GM10266 (cell line): Measurements from ENCODE around the gene SOAT1.

Experiments
- DNase-seq: peaks from one replicate; pipeline ENCODE4 v3.0.0; 2012; ENCODE audit errors: extremely low spot score
- TF ChIP-seq, protein P1 (sequence below): IDR thresholded peaks from 2 replicates; pipeline ENCODE4 v1.5.1; 2012; ENCODE audit warnings: mild to moderate bottlenecking, low read depth; ENCODE audit not compliant: control insufficient read depth, insufficient read depth; ENCODE audit errors: missing control alignments

The SOAT1 gene

GRCh38 chr1:179321533-179322216 lies 28.1 kb downstream of the SOAT1 start:
- TF ChIP-seq, protein P1, sequence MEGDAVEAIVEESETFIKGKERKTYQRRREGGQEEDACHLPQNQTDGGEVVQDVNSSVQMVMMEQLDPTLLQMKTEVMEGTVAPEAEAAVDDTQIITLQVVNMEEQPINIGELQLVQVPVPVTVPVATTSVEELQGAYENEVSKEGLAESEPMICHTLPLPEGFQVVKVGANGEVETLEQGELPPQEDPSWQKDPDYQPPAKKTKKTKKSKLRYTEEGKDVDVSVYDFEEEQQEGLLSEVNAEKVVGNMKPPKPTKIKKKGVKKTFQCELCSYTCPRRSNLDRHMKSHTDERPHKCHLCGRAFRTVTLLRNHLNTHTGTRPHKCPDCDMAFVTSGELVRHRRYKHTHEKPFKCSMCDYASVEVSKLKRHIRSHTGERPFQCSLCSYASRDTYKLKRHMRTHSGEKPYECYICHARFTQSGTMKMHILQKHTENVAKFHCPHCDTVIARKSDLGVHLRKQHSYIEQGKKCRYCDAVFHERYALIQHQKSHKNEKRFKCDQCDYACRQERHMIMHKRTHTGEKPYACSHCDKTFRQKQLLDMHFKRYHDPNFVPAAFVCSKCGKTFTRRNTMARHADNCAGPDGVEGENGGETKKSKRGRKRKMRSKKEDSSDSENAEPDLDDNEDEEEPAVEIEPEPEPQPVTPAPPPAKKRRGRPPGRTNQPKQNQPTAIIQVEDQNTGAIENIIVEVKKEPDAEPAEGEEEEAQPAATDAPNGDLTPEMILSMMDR, result no peak

DNA sequence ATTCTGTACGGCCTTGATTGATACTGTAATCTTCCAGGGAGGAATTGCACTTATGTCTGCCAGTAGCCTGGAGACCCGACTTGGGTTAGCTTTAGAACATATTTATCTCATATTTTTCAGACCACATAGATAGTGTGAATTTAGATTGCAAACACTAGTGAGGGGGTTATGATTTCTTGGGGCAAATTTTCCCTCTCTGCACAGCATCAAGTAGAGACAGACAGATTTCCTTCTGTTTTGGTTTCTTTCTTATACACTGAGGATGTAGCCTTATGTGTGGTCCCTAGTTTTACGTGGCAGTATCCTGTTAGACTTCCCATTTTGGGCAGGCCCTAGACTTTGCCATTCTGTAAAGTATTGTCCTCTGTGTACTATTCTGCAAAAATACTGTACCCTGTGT lies 29.0 kb downstream of the SOAT1 start:
- DNase-seq, result no peak
- TF ChIP-seq, protein P1, result no peak

More at GRCh38 chr1:179321533-179322216, 28.1 kb downstream of the SOAT1 start:
- DNase-seq, result no peak

- DNase-seq, result no peak
- TF ChIP-seq, protein P1, result no peak
Observed at GRCh38 chr1:179323436-179323835, 29.8 kb downstream of the SOAT1 start.

- TF ChIP-seq, protein P1, result no peak
- DNase-seq, result no peak
Observed at GRCh38 chr1:179325836-179326235, 32.2 kb downstream of the SOAT1 start.

GRCh38 chr1:179326746-179327145 lies 33.1 kb downstream of the SOAT1 start:
- DNase-seq, result no peak
- TF ChIP-seq, protein P1, result no peak

GRCh38 chr1:179327196-179327595 lies 33.6 kb downstream of the SOAT1 start:
- DNase-seq, result no peak
- TF ChIP-seq, protein P1, result no peak

- TF ChIP-seq, protein P1, result no peak
- DNase-seq, result no peak
Observed at GRCh38 chr1:179327679-179328078, 34.1 kb downstream of the SOAT1 start.
